Suprapubic skin (tissue), 4 donors: ENCODE results near the gene EIF4EBP2. TPM values are rescaled to one million over a fixed set of nuclear protein-coding genes. Genes with fewer than 3 reads are reported as not detected.

Experiments used
- DNase-seq, 2 donors: peaks; one replicate each; pipeline ENCODE4 v3.0.0-alpha.2; 2019; ENCODE audit warnings: low spot score in 2 of 2
- H3K27ac ChIP-seq: fragments of 200-600 bp; sonication (generic); one replicate; pipeline ENCODE4 v1.5.1; 2019
- H3K27me3 ChIP-seq: fragments of 200-600 bp; sonication (generic); one replicate; pipeline ENCODE4 v1.5.1; 2019
- H3K36me3 ChIP-seq: fragments of 200-600 bp; sonication (generic); one replicate; pipeline ENCODE4 v1.5.1; 2019
- H3K4me1 ChIP-seq: fragments of 200-600 bp; sonication (generic); one replicate; pipeline ENCODE4 v1.5.1; 2019
- H3K4me3 ChIP-seq: fragments of 200-600 bp; sonication (generic); one replicate; pipeline ENCODE4 v1.5.1; 2019; ENCODE audit warnings: mild to moderate bottlenecking
- H3K9me3 ChIP-seq: fragments of 200-600 bp; sonication (generic); one replicate; pipeline ENCODE4 v1.5.1; 2019
- EP300 ChIP-seq: sonication (generic); formaldehyde crosslinking; IDR thresholded peaks from one replicate; pipeline ENCODE4 v1.6.1; 2017; ENCODE audit warnings: antibody characterized with exemption
- POLR2A ChIP-seq, 2 donors: fragments of 450-650 bp; IDR thresholded peaks; one replicate each; pipeline ENCODE4 v1.6.1; 2017; ENCODE audit warnings: antibody characterized with exemption in 2 of 2, mild to moderate bottlenecking in 2 of 2, moderate library complexity in 2 of 2
- POLR2AphosphoS5 ChIP-seq, 3 donors: sonication (generic); formaldehyde crosslinking; IDR thresholded peaks; one replicate each; pipeline ENCODE4 v1.6.1; 2017; ENCODE audit warnings: antibody characterized with exemption in 3 of 3
- WGBS: methylation state at CpG from one replicate; pipeline ENCODE4 v1.1.5; 2018; 5-methylcytosine and 5-hydroxymethylcytosine counted together
- total RNA-seq, 4 donors: library from RNA; depleted of rRNA; stranded (reverse); fragments of >200 nt; gene quantifications; one replicate each; pipeline ENCODE4 v1.1.0, GENCODE V29; 2016
- TF ChIP-seq, protein P1 (sequence below), 2 donors: fragments of 200-600 bp in 1 of 2; fragments of 450-650 bp in 1 of 2; sonication (generic) in 1 of 2; IDR thresholded peaks; one replicate each; pipeline ENCODE4 v1.5.1; 2016 to 2019; ENCODE audit warnings: antibody characterized with exemption in 2 of 2, mild to moderate bottlenecking in 1 of 2, moderate library complexity in 1 of 2

Gene EIF4EBP2
- total RNA-seq, 4 donors from 2014 or later: 71.7 to 91.6 (median 77.1) TPM

DNA sequence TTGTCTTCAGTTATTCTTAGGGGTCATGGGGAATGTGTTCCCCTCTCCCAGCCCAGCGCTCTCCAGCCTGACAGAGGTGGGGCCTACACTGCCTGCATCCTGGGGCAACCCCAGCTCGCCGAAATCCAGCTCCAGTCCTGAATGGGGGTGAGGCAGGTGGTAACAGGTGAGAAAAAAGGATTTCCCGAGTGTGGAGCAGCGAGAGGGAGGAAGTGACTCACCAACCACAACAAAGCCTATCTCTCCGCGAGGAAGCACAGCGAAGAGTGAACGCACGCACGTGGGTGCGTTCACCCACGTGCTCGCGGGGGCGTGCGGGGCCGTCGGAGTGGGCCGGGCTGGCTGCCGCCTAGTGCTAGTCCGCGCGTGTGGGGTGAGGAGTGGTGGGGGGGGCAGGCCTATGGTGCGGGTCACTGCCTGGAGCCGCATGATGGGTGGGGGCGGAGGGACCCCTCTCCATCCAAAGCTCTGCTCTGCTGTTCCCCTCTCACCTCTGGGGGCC lies 73.8 kb downstream of the EIF4EBP2 start:
- TF ChIP-seq POLR2AphosphoS5 (IDR thresholded peaks at IDR 0.05) (no peak), POLR2A (IDR thresholded peaks at IDR 0.05) (no peak), EP300 (no peak)
- TF ChIP-seq, protein P1, sequence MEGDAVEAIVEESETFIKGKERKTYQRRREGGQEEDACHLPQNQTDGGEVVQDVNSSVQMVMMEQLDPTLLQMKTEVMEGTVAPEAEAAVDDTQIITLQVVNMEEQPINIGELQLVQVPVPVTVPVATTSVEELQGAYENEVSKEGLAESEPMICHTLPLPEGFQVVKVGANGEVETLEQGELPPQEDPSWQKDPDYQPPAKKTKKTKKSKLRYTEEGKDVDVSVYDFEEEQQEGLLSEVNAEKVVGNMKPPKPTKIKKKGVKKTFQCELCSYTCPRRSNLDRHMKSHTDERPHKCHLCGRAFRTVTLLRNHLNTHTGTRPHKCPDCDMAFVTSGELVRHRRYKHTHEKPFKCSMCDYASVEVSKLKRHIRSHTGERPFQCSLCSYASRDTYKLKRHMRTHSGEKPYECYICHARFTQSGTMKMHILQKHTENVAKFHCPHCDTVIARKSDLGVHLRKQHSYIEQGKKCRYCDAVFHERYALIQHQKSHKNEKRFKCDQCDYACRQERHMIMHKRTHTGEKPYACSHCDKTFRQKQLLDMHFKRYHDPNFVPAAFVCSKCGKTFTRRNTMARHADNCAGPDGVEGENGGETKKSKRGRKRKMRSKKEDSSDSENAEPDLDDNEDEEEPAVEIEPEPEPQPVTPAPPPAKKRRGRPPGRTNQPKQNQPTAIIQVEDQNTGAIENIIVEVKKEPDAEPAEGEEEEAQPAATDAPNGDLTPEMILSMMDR (IDR thresholded peaks at IDR 0.05): no peak
- 8% methylated on average over 20 of the region's 27 CpGs for WGBS

More for the DNA sequence above, 73.8 kb downstream of the EIF4EBP2 start:
- peaks cover 48% of the 10 kb centered on the region for H3K4me1 ChIP-seq
- no peaks in the 10 kb centered on the region for H3K9me3 ChIP-seq
- H3K36me3 ChIP-seq: no peaks in the 10 kb centered on the region
- H3K4me3 ChIP-seq: peak overlapping the region; percentile 73
- H3K27me3 ChIP-seq: peaks cover 4% of the 10 kb centered on the region
- H3K27ac ChIP-seq: no peak overlapping the region
- no peak for DNase-seq

Other genes starting within 250 kb of the EIF4EBP2 start
- gene SAR1A, start 233.6 kb upstream of the EIF4EBP2 start, total RNA-seq: 10 to 100 TPM; 48.2 to 66.7 (median 49.5) TPM
- 100 to 1,000 TPM in 3 of 4 donors, 10 to 100 TPM in 1; 61.5 to 137 (median 118) TPM for gene PPA1, start 170.7 kb upstream of the EIF4EBP2 start, total RNA-seq
- under 1 TPM; 0.08 to 0.53 (median 0.23) TPM for gene NPFFR1, start 120.1 kb upstream of the EIF4EBP2 start, total RNA-seq
- gene LRRC20, start 21.5 kb upstream of the EIF4EBP2 start, total RNA-seq: 1 to 10 TPM; 2.4 to 6.5 (median 2.8) TPM
- gene NODAL, start 37.5 kb downstream of the EIF4EBP2 start, total RNA-seq: not detected
- gene PALD1, start 74.6 kb downstream of the EIF4EBP2 start, total RNA-seq: 10 to 100 TPM in 1 of 4 donors, 1 to 10 TPM in 3; 6.2 to 12.1 (median 7.7) TPM
- gene PRF1, start 198.6 kb downstream of the EIF4EBP2 start, total RNA-seq: 1 to 10 TPM in 1 of 4 donors, under 1 TPM in 2, not detected in 1; 0.34 to 2.5 (median 0.70) TPM